Uterus (tissue), 2 donors: ENCODE data around the gene WFS1.

ENCODE experiments used
- CTCF ChIP-seq, 4 experiments: fragments of 200-600 bp in 2 of 4; fragments of 450-650 bp in 2 of 4; sonication (generic) in 2 of 4; IDR thresholded peaks; one replicate each; pipeline ENCODE4 v1.5.1; 2016 to 2019; ENCODE audit warnings: antibody characterized with exemption in 4 of 4, mild to moderate bottlenecking in 2 of 4, moderate library complexity in 1 of 4
- POLR2A ChIP-seq, 2 donors: fragments of 450-650 bp; IDR thresholded peaks; one replicate each; pipeline ENCODE4 v1.6.1; 2016; ENCODE audit warnings: antibody characterized with exemption in 2 of 2, mild to moderate bottlenecking in 1 of 2, moderate library complexity in 1 of 2

- TF ChIP-seq POLR2A (IDR thresholded peaks at IDR 0.05) (no peak), CTCF (IDR thresholded peaks at IDR 0.05) (no peak)
Measured at GRCh38 chr4:6265546-6265945, 4.1 kb upstream of the WFS1 start.
